Gastroesophageal sphincter (tissue), 2 donors: ENCODE data around the gene RGS12.

Source experiments
- POLR2A ChIP-seq, 2 donors: fragments of 450-650 bp; IDR thresholded peaks; one replicate each; pipeline ENCODE4 v1.6.1; 2017; ENCODE audit warnings: antibody characterized with exemption in 2 of 2, mild to moderate bottlenecking in 2 of 2, moderate library complexity in 1 of 2
- POLR2AphosphoS5 ChIP-seq: sonication (generic); formaldehyde crosslinking; IDR thresholded peaks from one replicate; pipeline ENCODE4 v1.6.1; 2017; ENCODE audit warnings: antibody characterized with exemption

DNA sequence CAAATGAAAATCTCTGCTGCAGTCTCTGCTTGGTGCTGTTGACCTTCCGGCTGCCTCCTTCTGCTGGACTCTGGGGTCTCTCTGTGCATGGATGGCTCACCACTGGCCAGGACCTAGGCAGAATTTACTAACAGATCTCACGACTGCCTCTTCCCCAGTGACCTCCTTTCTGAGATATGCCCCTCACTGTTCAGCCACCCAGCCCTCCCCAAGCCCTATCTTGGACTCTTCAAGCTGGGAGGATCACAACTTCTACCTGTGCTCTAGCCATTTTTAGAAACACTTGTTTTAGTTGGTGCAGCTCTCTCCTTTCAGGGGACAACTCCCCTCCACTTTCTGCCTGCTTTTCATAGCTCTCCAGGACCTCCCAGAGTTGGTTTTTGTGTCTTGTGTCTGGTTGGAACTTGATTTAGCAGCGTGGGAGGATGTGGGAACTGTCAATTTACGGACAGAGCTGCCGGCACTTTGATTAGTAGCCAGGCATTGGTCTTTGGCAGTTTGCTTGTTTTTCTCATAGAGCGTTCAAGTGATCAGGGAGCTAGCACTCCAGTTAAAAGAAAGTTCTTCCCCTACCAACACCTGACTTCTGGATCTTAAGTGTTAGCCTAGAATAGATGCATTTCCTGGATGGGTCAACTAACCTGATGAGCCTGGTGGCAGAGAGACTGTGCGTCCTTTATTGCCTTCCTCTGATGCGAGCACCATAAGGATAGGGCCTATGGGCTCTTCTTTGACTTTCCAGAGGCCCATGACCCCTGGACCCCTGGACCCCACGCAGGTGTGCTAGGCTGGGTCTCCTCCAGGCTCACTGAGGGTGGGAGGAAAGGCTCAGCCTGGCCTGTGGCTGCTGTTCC, 6.5 kb downstream of the RGS12 start:
- no peak for TF ChIP-seq POLR2A (IDR thresholded peaks at IDR 0.05)
- TF ChIP-seq POLR2AphosphoS5 = no peak
